Endometrium (tissue), 2 donors: Measurements from ENCODE around the gene KIAA1549.

Experiments used
- FAIRE-seq: peaks from 2 replicates; lab custom pipeline; 2012; peaks lifted over from hg19 to GRCh38; lab: Jason Lieb, UNC
- donor health status: control.
- donor health status: control.

Gene KIAA1549

DNA sequence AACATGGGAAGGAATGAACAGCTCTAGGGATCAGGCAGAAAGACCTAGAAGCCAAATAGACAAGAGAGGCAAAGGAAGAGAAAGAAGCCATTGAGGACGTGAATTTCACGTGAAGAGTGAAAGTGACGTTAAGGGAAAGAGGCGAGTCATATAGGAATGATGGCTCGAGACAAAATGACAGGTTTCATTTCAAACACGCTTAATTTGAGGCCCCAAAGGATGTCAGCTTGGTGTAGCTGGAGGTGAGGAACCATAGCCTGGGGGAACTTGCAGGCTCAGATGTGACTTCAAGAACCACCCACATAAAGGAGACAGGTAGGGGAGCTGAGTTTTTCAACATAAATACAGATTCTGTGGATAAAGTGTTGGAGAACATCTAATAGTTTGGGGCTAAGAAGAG is 98.9 kb downstream of the KIAA1549 start:
- no peak for FAIRE-seq

DNA sequence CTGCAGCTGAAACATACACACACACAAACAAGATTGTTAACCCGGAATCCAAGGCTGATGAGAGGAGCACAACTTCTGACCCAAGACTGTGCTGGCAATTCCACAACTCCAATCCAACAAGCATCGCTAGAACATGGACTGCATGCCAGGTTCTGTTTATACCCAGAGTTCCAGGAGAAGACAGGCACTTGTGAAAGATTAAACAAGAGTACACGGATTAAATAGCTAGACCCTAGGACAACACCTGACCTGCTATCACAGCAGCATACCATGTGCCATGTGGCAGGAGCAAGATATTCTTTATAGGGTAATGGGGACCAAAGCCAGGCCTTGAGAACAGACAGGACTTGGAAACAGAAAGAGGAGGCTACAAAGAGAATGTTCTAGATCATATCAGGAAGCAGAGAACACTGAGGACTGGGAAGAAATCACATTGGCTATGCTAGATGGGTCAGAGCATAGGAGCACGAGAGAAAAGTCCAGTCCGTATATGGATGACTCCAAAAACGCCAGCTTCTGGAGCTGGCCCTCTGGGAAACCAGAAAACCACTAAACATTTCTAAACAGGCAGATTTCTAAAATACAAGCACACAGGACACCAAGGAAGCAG is 99.5 kb downstream of the KIAA1549 start:
- FAIRE-seq: no peak

DNA sequence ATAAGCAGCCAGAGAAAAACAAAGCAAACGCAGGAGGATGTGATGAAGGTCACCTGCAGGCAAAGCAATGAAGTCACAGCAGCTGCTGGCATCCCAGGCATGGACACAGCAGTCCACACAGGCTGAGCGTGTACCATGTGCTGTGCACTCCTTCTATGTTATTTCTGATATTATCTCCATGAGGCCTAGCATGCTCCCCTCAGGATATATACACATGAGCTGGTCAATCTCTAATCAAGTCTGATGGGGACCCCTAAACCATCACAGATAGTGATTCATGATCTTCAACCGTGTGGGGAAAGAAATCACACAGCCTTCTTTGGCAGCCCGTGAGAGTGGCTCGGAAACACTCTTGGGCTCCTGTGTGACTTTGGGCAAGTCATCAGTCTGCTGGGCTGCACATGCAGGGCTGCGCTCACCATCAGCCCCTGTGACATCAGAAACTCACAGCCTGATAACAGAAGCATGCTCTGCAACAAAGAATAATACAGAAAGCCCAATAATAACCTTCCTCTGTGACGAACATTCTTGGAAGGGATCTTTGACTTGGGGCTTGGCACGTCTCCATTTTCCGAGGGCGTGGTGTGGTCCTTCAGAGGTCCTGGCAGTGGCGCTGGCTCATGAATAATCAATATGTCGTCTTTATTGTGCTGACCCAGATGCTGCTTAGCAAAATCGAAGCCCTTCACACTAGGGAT is 100.2 kb downstream of the KIAA1549 start:
- FAIRE-seq: no peak

DNA sequence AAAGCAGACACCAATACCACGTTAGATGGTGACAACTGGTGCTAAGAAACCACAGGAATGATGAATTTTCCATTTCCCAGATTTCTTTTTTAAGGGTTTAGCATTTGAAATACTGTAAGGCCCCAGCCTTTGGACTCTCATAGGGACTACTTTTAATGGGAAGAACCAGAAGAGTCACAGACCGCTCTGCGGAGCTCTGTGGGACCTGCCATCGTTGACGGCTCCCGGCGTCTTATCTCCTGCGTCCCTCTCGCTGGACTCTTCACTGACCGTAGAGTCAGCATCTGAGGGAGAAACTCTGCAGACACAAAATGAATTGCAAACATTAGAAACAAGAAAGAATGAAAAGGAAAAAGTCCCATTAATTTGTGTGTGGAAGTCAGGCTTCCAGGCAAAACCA is 101.8 kb downstream of the KIAA1549 start:
- no peak for FAIRE-seq

DNA sequence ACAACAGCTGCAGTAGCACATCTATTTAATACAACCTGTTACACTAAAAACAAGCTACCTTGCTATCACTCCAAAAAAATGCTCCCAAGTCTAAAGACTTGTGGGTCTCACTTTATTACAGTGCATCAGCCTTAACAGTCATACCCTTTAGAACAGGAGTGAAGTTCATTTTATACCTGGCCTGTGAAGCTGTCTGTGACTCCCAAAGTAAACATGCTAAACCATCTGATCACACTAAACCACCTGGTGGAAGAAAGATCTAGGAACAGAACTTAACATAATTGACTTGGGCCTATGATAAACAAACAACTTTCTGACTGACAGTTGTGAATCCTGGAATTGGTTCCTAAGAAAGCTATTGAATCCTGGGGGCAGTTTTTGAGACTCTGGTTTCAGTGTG is 102.3 kb downstream of the KIAA1549 start:
- FAIRE-seq: no peak

DNA sequence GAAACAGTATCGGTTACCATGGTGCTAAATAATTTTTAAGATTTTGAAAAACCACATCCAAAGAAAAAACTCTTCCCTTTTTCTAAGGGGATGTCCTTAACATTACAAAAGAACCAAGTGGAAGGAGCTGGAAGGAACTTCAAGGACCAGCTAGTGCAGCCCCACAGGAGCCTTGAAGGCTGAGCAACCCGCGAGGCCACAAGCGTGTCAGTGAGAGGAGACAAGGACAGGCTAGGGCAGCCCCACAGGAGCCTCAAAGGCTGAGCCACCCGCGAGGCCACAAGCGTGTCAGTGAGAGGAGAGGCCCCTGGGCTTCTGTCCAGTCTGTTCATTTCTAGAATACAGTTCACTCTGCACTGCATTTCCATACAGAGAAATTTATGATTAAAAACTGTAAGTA is 103.1 kb downstream of the KIAA1549 start:
- no peak for FAIRE-seq

DNA sequence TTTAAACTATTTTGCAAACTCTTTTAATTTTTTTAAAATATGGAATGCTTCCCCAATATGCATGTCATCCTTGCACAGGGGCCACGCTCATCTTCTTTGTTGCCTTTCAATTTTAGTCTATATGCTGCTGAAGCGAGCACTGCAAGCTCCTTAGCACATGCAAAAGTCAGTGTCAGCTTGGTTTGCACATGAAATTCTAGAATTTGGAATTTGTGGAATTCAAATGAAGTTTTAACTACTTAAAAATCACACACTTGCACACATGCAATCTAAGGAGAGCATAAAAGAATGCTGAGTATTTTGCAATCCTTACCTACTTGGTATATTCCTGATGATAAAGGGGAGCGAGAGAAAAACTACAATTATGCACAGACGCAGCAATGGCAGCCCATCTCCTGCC is 104.9 kb downstream of the KIAA1549 start:
- FAIRE-seq: no peak

DNA sequence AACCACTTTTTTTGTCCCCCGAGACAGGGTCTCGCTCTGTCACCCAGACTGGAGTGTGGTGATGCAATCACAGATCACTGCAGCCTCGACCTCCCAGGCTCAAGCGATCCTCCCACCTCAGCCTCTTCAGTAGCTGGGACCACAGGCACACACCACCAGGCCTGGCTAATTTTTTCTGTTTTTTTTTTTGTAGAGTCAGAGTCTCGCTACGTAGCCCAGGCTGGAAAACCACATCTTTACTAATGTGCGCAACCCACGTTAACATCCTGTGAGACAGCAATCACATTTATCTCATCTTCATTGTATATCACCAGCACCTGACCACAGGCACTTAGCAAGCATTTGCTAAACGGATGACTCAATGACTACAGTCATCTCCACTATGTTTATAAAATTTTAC is 105.4 kb downstream of the KIAA1549 start:
- no peak for FAIRE-seq

DNA sequence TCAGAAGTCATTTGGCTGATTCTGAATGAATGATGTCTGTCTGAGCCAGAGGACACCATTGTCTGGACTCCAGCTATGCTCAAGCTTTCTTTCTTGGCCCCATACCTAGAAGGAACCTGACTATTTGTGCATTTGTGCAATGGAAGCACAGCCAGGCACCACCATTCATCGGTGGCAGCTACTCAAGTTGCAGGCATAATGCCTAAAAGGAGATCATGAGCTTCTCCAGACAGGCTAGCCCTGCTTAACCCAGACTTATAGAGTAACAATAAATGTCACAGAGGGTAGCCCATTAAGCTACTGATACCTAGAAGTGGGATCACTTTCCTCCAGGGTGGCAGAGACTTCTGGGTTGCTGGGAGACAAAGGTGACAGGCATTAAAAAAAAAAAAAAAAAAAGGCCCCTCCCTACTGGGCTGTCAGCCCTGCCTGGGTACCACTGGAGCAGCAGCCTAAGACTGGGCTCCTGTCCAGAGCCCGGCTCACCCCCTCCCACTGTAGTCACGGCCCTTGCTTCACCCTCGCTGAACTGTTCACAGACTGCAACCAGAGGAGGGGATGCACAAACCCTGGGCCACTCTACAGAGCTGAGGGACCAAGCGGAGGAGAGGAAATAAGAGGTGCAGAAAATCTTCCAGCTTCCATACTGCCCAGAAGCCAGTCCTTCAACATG is 107.8 kb downstream of the KIAA1549 start:
- FAIRE-seq: no peak

DNA sequence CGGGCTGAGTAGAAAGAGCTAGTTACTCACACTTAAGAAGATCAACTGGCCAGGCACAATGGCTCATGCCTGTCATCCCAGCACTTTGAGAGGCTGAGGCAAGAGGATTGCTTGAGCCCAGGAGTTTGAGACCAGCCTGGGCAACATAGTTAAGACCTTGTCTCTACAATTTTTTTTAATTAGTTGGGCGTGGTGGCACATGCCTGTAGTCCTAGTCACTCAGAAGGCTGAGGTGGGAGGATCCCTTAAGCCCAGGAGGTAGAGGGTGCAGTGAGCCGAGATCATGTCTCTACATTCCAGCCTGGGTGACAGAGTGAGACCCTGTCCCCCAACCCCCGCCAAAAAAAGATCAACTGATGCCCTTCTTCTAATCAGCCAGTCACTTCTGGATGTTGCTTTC is 108.6 kb downstream of the KIAA1549 start:
- FAIRE-seq: no peak

DNA sequence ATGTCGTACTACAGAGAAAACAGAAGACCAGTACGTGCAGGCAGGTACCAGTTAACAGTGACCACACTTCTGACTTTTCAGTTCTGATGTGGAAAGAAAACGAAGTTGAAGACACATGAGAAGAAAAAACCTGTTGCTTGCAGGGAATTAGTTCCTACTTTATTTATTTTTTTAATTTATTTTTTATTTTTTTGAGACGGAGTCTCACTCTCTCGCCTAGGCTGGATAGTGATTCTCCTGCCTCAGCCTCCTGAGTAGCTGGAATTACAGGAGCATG is 109.4 kb downstream of the KIAA1549 start:
- FAIRE-seq: no peak

DNA sequence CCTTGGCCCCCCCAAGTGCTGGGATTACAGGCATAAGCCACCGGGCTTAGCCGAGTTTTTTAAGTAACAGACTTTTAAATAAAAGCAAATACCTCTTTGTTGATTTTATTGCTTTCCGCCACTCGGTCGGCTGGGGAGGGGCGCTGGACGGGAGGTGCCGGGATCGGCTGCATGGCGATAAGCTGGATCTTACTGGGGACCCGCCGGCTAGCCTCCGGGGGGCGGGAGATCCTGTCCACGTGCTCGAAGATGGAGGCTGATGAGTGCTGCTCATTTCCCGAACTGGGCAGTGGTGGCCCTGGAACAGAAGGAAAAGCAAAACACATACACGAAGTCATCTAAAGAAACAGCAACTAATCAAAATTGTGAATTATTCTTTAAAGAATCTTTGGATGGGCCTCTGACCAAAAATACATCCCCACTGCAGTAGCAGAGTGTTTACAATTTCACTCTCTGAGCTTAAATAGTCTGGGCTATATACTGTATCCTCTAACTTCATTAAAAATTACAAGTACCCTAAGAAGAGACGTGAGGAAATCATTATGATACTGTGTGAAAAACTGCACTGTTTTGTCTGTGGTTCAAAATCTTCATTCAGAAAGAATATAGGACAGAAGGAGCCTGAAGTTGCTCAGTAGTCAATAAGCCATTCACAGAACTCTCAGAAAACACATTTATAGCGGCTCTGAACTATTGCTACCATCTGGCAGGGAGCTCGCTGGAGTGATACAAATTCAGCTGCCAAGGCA is 110.0 kb downstream of the KIAA1549 start:
- FAIRE-seq: no peak

DNA sequence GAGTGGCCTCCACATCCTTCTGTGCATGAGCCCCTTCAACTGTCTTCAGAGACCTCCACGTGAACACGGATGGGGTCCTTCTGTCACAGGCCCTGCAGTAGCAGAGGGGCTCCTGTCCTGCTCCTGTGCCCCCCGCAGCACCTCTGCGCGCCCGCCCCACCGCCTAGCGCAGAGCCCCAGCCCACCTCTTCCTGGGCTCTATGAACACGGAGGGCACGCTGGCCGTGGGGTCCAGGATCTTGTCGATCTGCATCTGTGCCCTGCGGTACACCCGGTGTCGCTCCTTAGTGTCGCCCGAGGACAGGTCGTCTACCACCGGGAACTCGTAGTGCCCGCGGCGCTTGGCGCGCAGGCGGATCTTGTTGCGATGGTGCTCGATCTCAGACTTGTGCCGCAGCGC is 111.8 kb downstream of the KIAA1549 start:
- FAIRE-seq: no peak

DNA sequence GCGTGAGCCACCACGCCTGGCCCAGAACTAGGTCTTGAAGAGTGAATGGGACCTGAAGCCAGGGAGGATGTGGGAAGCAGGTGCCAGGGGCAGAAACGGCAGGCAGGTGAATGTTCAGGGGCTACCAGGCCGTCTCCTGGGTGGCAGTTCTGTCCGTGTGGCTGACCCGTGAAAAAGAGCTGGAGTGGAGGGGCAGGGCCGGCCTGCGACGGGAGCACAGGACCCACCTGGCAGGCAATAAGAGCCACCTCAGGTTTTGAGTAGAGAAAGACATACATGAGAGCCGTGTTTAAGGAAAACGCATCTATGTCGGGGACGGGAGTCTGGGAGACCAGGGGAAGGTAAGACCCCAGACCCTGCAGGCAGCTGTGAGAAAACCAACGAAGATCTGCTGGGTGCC is 112.5 kb downstream of the KIAA1549 start:
- FAIRE-seq: no peak

DNA sequence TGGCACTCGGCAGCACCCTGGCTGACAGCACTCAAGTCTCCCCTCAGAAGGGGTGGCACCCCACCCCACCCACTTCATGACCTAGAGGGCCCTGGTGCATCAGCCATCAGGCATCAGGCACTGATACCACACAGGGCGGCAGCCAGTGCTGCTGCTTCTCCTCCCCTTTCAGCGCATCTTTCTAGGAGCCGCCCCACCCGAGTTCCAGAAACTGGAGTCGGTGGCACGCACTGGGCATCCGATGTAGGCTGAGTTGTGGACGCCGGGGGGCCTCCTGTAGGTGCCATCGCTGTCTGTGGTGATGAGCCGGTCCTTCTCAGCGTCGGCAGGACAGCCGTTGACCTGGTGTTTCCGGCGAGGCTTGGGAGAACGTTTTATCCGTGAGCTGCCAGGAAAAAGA is 113.4 kb downstream of the KIAA1549 start:
- no peak for FAIRE-seq

DNA sequence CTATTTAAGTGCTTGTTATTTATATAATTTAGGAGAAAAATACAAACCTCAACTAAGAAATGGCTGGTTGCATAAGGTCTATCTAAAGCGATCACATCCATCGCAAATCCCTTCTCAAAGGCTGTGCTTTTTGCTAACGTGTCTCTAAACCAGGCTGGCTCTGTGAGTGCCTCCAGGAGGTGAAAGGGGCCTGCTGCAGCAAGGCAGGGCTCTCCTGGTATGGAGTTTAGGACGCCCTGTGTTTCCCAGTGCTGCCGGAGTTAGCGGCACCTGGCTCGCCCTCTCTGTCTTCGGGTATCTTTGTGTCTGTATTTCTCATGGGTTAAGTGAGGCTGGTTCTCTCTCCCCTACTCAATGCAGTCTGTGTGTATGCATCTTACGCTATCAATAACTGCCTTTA is 114.8 kb downstream of the KIAA1549 start:
- no peak for FAIRE-seq

DNA sequence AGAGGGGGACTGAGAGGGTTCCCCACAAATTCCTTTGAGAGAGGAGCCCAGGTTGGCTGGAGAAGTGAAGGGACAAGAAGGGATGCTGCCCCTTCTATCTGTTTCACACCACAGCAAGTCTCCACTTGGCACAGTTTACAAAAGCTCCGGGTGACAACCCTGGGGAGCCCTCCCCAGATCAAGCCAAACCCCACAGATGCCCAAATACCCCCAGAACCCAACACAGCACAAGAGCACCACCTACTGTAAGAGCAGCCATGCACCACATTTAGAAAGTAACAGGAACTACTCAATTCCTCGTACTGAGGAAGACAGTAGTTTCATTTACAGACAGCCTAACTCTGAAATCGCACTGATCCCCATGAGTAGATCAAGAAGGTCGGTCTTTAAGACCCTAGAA is 115.3 kb downstream of the KIAA1549 start:
- no peak for FAIRE-seq

DNA sequence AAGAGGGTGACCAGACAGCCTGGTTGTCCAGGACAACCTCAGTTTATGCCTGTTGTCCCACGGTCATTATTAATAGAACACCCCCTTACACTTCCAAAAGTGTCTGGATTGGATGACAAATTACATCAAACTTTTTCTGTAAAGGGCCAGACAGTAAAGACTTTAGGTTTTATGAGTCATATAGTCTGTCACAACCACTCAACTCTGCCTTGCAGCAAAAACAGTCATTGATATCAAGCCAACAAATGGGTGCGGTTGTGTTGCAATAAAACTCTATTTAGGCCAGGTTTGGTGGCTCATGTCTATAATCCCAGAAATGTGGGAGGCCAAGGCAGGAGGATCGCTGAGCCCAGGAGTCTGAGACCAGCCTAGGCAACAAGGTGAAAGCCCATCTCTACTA is 116.5 kb downstream of the KIAA1549 start:
- FAIRE-seq: no peak

DNA sequence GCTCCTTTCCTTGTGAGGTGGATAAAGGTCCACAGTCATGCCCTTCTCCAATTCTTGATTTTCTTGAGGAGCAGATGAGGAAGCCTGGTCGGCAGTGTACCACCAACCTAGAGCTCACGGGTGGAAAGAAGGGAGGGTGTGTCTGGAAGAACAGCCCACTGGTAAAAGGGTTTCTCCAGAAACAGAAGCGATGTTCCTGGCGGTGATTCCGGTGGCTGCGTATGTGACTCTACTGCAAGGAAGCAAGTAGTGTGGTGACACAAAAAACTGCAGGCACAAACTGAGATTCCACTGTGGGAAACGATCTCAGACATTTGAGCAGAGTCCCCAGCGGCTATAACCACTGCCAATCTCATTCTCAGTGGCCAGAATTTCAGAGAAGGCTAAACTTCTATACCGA is 117.3 kb downstream of the KIAA1549 start:
- no peak for FAIRE-seq

DNA sequence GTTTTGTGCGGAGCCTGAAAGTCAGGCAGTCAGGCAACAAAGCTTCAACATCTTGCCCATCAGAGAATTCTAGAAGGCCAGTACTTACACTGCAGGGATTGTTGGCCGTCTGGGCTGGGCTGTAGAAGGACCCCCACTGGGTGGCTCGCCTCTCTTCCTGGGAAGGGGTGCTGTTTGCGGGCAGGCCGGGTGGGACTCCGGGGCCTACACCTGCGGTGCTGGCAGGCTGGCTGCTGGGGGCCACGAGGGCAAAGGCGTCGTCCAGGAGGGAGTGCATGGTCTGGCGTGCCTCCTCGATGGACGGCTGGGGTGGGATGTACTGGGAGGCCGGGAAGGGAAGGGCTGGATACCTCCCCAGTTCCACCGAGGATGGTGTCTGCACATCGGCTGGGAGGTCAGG is 120.1 kb downstream of the KIAA1549 start:
- no peak for FAIRE-seq

DNA sequence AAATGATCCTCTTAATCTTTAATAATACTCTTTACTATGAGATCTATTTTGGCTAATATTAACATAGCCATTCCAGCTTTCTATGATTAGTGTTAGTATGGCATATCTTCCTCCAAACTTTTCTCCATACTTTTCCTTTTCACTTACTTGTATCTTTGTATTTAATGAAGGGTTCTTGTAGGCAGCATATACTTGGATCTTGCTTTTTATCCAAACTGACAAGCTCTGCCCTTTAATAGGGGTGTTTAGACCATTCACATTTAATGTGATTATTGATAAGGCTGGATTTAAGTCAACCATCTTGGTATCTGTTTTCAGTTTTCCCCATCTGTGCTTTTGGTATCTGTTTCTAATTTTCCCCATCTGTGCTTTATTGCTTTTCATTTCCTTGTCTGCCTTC is 123.5 kb downstream of the KIAA1549 start:
- FAIRE-seq: no peak

DNA sequence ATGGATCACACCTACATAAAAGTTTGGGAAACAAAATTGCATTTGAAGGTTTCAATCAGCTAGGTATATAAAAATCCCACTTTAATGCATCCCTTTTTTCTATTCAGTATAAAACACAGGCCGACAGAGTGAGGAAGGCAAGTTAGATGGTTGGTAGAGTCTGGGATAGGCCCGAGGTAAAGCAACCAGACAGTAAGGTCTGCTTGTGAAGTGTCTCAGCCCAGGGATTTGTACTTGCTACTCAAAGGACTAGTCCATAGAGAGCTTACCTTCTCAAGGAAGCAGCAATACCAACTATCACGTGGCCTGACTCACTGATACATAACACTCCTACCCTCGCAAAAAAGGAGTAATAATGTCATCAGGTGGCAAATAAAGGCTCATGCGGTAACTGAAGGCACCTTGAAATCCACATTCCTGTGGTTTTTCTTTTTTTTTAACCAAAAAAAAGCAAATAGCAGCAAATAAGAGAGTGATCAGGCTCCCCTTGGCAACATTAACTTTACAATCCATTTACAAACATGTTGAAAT is 127.0 kb downstream of the KIAA1549 start:
- FAIRE-seq: no peak

DNA sequence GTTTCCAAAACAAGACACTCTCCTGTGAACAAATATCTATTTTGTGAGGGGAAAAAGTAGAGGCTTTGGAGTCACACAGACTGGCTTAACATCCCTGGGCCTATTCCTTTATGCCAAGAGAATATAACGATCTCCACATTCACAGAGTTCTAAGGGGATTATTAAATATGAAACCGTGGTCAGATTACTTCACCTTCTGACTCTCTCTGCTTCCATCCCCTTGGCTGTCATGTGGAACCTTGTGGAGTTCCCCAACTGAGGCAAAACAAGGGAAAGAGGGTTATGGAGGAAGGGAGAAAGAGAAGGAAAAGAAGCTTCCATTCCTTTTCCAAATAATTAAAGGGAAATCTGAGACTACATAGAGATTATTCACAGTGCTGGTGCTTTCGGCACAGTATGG is 127.7 kb downstream of the KIAA1549 start:
- FAIRE-seq: no peak
